Measurements from ENCODE around the gene BEGAIN. TPM values are rescaled to one million over a fixed set of nuclear protein-coding genes. Genes with fewer than 3 reads are reported as not detected.

Gene BEGAIN
- total RNA-seq, 1 donor from 2014 or later: 2.5 TPM

DNA sequence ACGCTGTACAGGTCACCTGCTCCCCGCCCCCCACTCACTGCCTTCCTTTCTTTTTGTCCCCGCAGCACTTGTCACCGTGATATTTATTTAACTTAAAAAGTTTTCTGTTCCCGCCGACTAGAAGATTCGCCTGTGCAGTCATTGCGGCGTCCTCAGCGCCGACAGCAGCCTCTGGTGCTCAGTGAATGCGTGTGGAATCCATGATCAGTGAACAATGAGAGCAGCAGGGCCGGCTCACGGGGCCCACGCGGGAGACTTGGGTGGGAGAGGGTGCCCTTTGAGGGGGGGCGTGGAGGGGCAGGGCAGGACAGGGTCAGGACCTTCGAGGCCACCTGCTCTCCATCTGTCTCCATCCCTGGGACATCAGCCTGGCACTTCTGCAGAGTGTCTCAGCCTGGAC, 24.5 kb downstream of the BEGAIN start:
- Mint-ChIP-seq H3K4me3 (no peak overlapping the region), H3K27me3 (ENCODE audit: insufficient read depth) (peaks cover 23% of the 10 kb centered on the region), H3K9me3 (no peaks in the 10 kb centered on the region), H3K36me3 (ENCODE audit: low read depth) (no peaks in the 10 kb centered on the region), H3K4me1 (ENCODE audit: low read depth) (no peaks in the 10 kb centered on the region), H3K27ac (no peak overlapping the region)
- no peak for DNase-seq (ENCODE audit: low spot score)
- intact Hi-C loops (cut with micrococcal nuclease): no loop called here

DNA sequence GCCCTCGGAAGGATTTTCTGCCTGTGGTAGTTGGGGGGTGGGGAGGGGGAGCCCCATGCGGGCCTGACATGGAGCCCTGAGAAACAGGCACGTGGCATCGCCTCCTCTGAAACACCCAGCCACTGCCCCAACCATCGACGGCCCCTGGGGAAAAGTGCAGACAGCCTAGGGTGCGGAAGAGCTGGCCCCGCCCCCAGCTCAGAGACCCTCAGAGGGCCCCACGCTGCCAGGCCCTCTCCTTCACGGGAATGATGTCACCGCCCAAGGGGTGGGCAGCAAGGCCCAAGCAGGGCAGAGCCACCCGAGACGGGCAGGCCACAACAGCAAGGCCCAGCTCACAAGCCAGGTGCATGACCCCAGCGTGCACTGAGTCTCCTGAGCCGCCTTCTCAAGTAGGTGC, 26.2 kb downstream of the BEGAIN start:
- Mint-ChIP-seq H3K27me3 (ENCODE audit: insufficient read depth) (peaks cover 15% of the 10 kb centered on the region), H3K9me3 (no peaks in the 10 kb centered on the region), H3K27ac (no peak overlapping the region), H3K4me3 (no peak overlapping the region), H3K36me3 (ENCODE audit: low read depth) (no peaks in the 10 kb centered on the region), H3K4me1 (ENCODE audit: low read depth) (no peaks in the 10 kb centered on the region)
- intact Hi-C loops (cut with micrococcal nuclease): no loop called here
- no peak for DNase-seq (ENCODE audit: low spot score)

DNA sequence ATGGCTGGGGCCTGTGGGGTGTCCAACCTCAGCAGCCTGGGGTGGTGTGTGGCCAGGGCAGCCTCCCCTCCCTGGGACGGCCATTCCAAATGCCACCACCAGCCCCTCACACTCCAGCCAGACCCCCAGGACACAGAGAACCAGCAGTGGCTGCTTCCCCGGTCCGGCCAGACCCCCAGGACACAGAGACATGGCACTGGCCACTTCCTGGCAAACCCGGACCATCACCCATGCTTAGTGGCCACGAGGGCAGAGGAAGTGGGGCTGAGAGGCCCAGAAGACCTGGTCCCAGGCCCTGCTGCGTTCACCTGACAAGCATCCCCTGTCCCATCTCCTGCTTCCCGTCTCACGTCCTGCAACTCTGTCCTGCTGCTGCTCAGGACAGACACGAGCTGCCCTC, 26.7 kb downstream of the BEGAIN start:
- H3K4me3 Mint-ChIP-seq: no peak overlapping the region
- no peaks in the 10 kb centered on the region for H3K36me3 Mint-ChIP-seq (ENCODE audit: low read depth)
- H3K27me3 Mint-ChIP-seq (ENCODE audit: insufficient read depth): peaks cover 11% of the 10 kb centered on the region
- intact Hi-C loops (cut with micrococcal nuclease): no loop called here
- no peak overlapping the region for H3K27ac Mint-ChIP-seq
- DNase-seq (ENCODE audit: low spot score): no peak
- no peaks in the 10 kb centered on the region for H3K4me1 Mint-ChIP-seq (ENCODE audit: low read depth)
- no peaks in the 10 kb centered on the region for H3K9me3 Mint-ChIP-seq

DNA sequence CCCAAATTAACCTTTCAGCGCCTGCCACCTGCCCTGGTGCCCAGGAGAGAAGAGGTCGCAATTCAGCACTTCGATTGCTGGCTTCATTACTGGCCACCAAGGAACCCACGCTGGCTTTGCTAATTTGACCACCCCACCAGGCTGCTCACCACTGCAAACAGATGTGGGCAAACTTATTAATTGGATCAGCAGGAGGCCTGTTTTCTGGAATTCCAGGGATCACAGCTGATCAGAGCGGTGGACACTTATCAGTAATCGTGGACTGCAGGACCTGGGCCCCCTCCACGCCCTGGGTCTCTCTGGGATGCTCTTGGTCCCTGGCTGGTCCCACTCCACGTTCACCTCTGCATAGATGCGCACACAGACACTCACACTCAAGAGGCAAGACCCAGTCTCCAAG, 27.8 kb downstream of the BEGAIN start:
- Mint-ChIP-seq H3K36me3 (ENCODE audit: low read depth) (no peaks in the 10 kb centered on the region), H3K27ac (no peak overlapping the region), H3K9me3 (no peaks in the 10 kb centered on the region), H3K4me1 (ENCODE audit: low read depth) (no peaks in the 10 kb centered on the region), H3K27me3 (ENCODE audit: insufficient read depth) (peaks cover 9% of the 10 kb centered on the region), H3K4me3 (no peak overlapping the region)
- intact Hi-C loops (cut with micrococcal nuclease): no loop called here
- no peak for DNase-seq (ENCODE audit: low spot score)

DNA sequence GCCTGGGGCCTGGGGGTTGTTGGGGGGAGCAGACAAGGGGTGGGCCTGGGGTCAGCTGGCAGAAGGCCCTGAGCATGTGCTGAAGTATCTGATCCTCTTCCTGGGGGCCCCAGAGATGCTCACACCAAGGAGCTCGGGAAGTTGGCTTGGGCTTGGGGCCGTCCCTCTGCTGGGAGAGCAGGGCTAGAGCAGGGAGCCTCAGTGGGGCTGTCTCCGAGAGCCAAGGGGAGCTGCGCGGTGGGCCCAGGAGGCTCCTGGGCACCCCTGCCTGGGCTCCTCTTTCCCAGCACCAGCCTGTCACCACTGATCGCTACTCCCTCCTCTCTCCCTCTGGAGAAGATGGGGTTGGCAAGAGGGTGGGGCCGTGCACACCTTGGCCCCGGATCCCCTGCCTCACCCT, 28.3 kb downstream of the BEGAIN start:
- intact Hi-C loops (cut with micrococcal nuclease): no loop called here
- Mint-ChIP-seq H3K27ac (no peak overlapping the region), H3K4me3 (no peak overlapping the region), H3K9me3 (no peaks in the 10 kb centered on the region), H3K27me3 (ENCODE audit: insufficient read depth) (peaks cover 8% of the 10 kb centered on the region), H3K4me1 (ENCODE audit: low read depth) (no peaks in the 10 kb centered on the region), H3K36me3 (ENCODE audit: low read depth) (no peaks in the 10 kb centered on the region)
- no peak for DNase-seq (ENCODE audit: low spot score)

DNA sequence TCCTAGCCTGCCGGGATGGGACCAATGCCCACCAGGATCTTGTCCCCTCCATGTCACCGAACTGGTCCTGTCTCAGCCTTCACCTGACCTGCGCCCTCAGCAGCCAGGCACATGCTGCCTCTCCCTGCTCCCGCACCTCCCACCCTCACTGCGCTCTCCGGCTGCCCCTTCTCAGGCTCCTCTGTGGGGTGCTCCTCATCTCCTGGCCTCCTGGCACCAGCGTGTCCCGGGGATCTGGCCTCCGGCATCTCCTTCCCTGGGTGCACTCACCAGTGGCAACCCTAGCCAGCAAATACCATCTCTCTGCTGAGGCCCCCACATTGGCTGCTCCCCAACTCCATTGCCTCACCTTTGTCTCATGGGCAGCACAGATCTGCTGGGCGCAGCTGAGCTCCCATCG, 29.0 kb downstream of the BEGAIN start:
- Mint-ChIP-seq H3K27me3 (ENCODE audit: insufficient read depth) (peaks cover 7% of the 10 kb centered on the region), H3K36me3 (ENCODE audit: low read depth) (no peaks in the 10 kb centered on the region), H3K9me3 (no peaks in the 10 kb centered on the region), H3K4me3 (no peak overlapping the region), H3K27ac (no peak overlapping the region), H3K4me1 (ENCODE audit: low read depth) (no peaks in the 10 kb centered on the region)
- intact Hi-C loops (cut with micrococcal nuclease): no loop called here
- DNase-seq (ENCODE audit: low spot score): no peak

DNA sequence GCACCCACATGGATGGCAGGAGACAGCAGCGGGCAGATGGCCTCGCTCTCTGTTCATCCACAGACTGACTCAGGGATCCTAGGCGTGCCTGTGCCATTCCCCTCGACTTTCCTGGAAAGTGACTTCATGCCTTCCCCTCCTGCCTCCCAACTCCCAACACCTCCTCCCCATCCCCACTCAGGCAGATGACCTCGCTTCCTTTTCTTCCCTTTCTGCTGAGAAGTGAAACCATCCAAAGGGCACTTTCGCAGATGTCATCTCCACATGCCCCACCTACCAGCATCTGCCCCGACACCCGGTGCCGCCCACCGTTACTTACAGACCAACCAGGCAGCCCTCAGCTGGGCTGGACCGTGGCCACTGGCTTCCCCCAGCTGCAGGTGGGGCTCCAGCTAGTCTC, 29.6 kb downstream of the BEGAIN start:
- Mint-ChIP-seq H3K9me3 (no peaks in the 10 kb centered on the region), H3K27me3 (ENCODE audit: insufficient read depth) (peaks cover 8% of the 10 kb centered on the region), H3K27ac (no peak overlapping the region), H3K4me1 (ENCODE audit: low read depth) (no peaks in the 10 kb centered on the region), H3K4me3 (no peak overlapping the region), H3K36me3 (ENCODE audit: low read depth) (no peaks in the 10 kb centered on the region)
- intact Hi-C loops (cut with micrococcal nuclease): no loop called here
- no peak for DNase-seq (ENCODE audit: low spot score)

DNA sequence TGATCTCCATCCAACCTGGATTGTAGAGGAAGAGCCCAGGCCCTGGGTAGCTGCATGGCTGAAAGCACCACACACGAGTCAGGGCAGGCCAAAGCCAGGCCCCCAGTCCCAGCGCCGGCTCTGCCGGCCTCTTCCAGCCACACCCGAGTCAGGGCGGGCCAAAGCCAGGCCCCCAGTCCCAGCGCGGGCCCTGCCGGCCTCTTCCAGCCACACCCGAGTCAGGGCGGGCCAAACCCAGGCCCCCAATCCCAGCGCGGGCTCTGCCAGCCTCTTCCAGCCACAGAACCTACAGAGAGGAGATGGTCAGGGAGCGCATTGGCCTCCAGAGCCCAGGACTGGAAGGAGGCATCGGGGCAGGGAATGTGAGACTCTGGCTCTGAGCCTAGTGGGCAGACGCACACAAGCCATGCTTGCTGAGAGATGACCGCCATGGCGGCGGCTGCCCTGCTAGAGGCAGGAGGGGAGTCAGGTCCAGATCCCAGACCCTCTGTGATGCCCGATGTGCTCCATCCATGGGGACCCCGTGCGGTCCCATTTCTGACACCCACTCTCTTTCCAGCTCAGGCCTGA, 30.2 kb downstream of the BEGAIN start:
- Mint-ChIP-seq H3K4me1 (ENCODE audit: low read depth) (no peaks in the 10 kb centered on the region), H3K27ac (no peak overlapping the region), H3K4me3 (no peak overlapping the region), H3K36me3 (ENCODE audit: low read depth) (no peaks in the 10 kb centered on the region), H3K9me3 (no peaks in the 10 kb centered on the region), H3K27me3 (ENCODE audit: insufficient read depth) (peaks cover 10% of the 10 kb centered on the region)
- intact Hi-C loops (cut with micrococcal nuclease): no loop called here
- no peak for DNase-seq (ENCODE audit: low spot score)

DNA sequence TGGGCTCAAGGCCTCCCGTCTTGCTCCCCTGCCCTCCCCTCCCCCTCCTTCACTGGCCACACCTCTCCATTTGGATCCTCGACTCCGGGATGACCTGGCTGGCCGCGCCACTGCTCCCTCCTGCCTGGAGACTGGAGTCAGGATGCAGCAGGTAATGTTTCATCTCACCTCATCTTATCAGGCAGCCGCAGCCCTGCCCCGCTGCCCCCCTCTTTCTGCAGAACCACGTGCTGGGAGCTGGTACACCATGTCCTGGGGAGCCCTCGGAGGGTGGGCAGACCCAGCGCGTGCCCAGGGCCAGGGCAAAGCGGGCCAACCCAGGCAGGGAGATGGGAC, 31.1 kb downstream of the BEGAIN start:
- no peaks in the 10 kb centered on the region for H3K9me3 Mint-ChIP-seq
- H3K4me1 Mint-ChIP-seq (ENCODE audit: low read depth): no peaks in the 10 kb centered on the region
- peaks cover 11% of the 10 kb centered on the region for H3K27me3 Mint-ChIP-seq (ENCODE audit: insufficient read depth)
- H3K27ac Mint-ChIP-seq: no peak overlapping the region
- intact Hi-C loops (cut with micrococcal nuclease): no loop called here
- DNase-seq (ENCODE audit: low spot score): no peak
- H3K4me3 Mint-ChIP-seq: no peak overlapping the region
- H3K36me3 Mint-ChIP-seq (ENCODE audit: low read depth): no peaks in the 10 kb centered on the region

DNA sequence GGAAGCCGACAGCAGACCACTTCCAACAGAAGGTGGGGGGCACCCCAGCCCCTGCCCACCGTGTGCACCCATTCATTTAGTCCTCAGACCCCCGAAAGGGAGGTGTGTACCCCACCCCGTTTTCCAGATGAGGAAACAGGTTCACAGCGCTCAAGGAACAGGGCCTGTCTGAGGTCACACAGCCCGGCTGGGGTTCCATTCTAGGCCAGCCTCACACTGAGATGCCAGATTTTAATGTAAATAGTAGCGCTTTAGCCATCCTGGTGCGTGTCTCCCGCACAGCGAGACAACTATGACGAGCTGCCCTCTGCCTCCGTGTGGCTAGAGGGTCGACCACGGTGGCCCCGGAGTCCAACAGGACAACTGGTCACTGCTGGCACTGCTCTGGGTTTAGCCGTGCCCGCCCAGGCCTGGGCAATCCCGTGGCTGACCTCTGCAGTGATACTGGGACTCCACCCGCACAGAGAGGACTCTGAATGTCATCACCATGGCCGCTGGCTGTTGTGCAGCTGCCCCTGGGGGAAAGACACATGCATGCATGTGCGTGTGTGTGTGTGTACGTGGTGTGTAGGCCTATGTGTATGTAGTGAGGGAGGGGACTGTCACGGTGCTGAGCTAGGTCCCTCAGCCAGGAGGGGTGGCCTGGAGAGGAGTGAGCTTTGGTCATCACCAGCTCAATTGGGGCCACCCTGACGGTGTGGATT, 31.6 kb downstream of the BEGAIN start:
- no peak overlapping the region for H3K27ac Mint-ChIP-seq
- peaks cover 11% of the 10 kb centered on the region for H3K27me3 Mint-ChIP-seq (ENCODE audit: insufficient read depth)
- no peaks in the 10 kb centered on the region for H3K9me3 Mint-ChIP-seq
- no peak for DNase-seq (ENCODE audit: low spot score)
- H3K36me3 Mint-ChIP-seq (ENCODE audit: low read depth): no peaks in the 10 kb centered on the region
- intact Hi-C loops (cut with micrococcal nuclease): no loop called here
- no peaks in the 10 kb centered on the region for H3K4me1 Mint-ChIP-seq (ENCODE audit: low read depth)
- no peak overlapping the region for H3K4me3 Mint-ChIP-seq

DNA sequence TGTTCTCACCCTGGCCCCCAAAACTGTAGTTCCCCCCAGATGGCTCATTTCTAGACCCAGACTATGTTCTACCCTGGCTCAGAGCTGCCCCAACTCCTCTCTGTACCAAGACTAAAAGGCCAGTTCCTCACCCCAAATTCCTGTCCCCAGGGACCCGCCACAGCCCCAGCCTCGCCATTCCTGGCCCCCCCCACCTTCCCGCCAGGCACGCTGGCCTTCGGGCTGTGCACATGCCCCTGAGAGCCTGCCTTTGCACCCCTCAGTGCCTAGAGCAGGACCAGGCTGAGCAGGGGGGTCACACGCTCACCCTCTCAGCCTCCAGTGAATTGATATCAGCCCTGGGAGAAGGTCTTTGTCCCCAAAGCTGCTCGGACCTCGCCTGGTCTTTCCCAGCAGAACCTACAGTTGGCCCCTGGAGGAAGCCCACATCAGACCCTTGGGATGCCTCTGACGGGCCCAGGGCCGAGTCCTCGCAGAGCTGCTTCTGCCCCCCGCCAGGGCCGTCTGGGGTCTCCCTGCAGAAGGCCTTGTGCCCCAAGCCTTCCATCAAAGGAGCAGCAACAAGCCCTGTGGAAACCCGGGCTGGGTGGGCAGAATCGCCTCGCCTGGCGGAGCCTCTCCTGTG, 32.4 kb downstream of the BEGAIN start:
- no peak for DNase-seq (ENCODE audit: low spot score)
- Mint-ChIP-seq H3K27ac (no peak overlapping the region), H3K4me1 (ENCODE audit: low read depth) (no peaks in the 10 kb centered on the region), H3K27me3 (ENCODE audit: insufficient read depth) (peaks cover 11% of the 10 kb centered on the region), H3K36me3 (ENCODE audit: low read depth) (no peaks in the 10 kb centered on the region), H3K4me3 (no peak overlapping the region), H3K9me3 (no peaks in the 10 kb centered on the region)
- intact Hi-C loops (cut with micrococcal nuclease): no loop called here

DNA sequence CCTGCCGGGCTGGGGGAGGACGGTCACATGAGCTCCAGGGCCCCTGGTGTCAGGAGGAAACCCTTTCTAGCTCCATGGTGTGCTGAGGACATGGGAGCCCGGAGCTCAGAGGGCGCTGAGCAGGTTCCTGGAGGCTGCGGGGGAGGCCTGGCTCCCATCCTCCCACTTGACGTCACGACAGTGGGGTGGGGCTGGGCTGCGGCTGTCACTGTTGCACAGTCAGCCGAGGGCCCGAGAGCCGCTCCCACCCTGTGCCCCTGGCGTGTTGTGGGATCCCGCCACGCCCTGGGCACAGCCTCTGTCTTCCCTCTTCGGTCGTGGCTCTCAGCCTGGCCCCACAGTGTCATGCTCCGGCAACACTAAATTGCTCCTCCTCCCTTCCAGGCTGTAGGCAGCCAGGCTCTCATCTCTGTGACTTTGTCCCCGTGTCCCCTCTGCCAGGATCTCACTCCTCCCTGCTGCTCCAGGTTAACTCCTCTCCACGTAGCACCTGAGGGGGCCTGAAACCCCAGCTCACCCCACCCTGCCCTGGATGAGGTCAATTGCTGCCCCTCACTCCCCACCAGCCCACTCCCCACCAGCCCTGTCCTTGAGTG, 33.0 kb downstream of the BEGAIN start:
- peaks cover 11% of the 10 kb centered on the region for H3K27me3 Mint-ChIP-seq (ENCODE audit: insufficient read depth)
- DNase-seq (ENCODE audit: low spot score): no peak
- H3K27ac Mint-ChIP-seq: no peak overlapping the region
- no peaks in the 10 kb centered on the region for H3K4me1 Mint-ChIP-seq (ENCODE audit: low read depth)
- no peak overlapping the region for H3K4me3 Mint-ChIP-seq
- H3K9me3 Mint-ChIP-seq: no peaks in the 10 kb centered on the region
- intact Hi-C loops (cut with micrococcal nuclease): no loop called here
- H3K36me3 Mint-ChIP-seq (ENCODE audit: low read depth): no peaks in the 10 kb centered on the region

DNA sequence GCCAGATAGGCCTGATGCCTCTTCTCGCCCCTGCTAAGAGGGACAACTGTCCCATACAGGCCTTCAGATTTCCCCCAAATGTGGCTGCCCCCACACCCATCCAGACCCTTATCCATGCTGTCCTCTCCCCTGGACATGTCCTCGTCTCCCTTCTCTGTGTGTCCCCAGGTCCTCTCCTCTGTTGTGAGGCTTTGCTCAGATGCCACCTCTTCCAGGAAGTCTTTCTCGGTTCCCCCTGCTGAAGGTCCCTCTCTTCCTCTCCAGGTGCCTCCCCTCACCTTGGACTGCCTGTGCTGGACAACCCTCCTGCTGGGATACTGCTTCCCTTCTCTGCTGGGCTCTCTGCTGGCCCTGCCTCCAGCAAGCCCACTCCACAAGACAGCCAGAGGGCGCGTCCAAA, 33.7 kb downstream of the BEGAIN start:
- intact Hi-C loops (cut with micrococcal nuclease): no loop called here
- Mint-ChIP-seq H3K9me3 (no peaks in the 10 kb centered on the region), H3K27ac (no peak overlapping the region), H3K36me3 (ENCODE audit: low read depth) (no peaks in the 10 kb centered on the region), H3K4me1 (ENCODE audit: low read depth) (no peaks in the 10 kb centered on the region), H3K4me3 (no peak overlapping the region), H3K27me3 (ENCODE audit: insufficient read depth) (peaks cover 12% of the 10 kb centered on the region)
- no peak for DNase-seq (ENCODE audit: low spot score)
